ENCODE results near the gene GLIS1. TPM values are rescaled to one million over a fixed set of nuclear protein-coding genes. Genes with fewer than 3 reads are reported as not detected.

Gene GLIS1
- total RNA-seq, 4 donors from 2014 or later, result 0.16 to 0.27 TPM; not detected in 2

DNA sequence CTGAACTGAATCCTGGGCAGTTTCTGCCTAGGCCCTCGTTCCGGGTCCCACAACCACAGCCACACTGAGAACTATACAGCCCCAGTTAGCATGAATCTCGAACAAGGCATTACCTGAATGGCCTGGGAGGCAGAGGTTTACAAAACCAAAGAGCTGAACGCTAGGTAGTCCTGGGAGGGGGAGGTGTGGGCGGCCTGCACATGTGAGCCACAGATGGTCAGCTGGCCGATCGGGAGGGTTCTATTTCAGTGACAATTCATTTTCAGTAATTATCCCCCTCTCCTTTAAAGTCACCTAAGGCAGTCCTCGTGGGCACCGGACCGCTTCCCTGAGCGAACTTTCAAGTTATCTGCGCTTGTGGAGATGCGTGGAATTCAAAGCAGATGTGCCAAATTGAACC, 111.9 kb downstream of the GLIS1 start:
- no peak overlapping the region for H3K4me3 ChIP-seq
- no peak for ATAC-seq
- peaks cover 0 to 15% (median 0%) of the 10 kb centered on the region in 3 donors for H3K9me3 ChIP-seq
- WGBS, 2 donors (ENCODE audit: low coverage in 1 of 2), result 65 to 70% methylated on average over 5 to 10 of the region's 13 CpGs
- H3K27ac ChIP-seq, result no peak overlapping the region
- no peaks in the 10 kb centered on the region for H3K36me3 ChIP-seq
- TF ChIP-seq POLR2AphosphoS5 (IDR thresholded peaks at IDR 0.05) (no peak), POLR2A (IDR thresholded peaks at IDR 0.05) (no peak), EP300 (IDR thresholded peaks at IDR 0.05) (no peak)
- TF ChIP-seq, protein P1, sequence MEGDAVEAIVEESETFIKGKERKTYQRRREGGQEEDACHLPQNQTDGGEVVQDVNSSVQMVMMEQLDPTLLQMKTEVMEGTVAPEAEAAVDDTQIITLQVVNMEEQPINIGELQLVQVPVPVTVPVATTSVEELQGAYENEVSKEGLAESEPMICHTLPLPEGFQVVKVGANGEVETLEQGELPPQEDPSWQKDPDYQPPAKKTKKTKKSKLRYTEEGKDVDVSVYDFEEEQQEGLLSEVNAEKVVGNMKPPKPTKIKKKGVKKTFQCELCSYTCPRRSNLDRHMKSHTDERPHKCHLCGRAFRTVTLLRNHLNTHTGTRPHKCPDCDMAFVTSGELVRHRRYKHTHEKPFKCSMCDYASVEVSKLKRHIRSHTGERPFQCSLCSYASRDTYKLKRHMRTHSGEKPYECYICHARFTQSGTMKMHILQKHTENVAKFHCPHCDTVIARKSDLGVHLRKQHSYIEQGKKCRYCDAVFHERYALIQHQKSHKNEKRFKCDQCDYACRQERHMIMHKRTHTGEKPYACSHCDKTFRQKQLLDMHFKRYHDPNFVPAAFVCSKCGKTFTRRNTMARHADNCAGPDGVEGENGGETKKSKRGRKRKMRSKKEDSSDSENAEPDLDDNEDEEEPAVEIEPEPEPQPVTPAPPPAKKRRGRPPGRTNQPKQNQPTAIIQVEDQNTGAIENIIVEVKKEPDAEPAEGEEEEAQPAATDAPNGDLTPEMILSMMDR (IDR thresholded peaks at IDR 0.05), result no peak
- H3K27me3 ChIP-seq, result peaks cover 19% of the 10 kb centered on the region
- H3K4me1 ChIP-seq, result no peaks in the 10 kb centered on the region

DNA sequence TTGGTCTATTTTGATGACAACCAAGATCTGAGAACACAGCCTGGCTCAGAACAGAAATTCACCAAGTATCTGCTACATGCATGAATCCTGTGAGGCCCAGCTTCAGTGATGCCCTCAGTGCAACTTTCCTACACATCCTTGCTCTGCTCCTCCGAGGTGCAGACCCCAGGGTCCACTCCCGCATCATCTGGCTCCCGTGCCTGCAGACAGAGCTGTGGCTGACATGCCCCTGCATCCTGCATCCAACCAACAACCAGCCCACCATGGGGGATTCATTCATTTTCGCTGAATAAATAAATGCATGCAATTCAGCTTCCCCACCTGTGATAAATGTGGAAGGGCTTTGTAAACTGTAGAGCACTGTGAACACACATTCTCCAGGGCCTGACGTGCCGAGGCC, 112.3 kb downstream of the GLIS1 start:
- ATAC-seq, result no peak
- H3K9me3 ChIP-seq, result peaks cover 0 to 15% (median 0%) of the 10 kb centered on the region in 3 donors
- H3K27ac ChIP-seq, result no peak overlapping the region
- H3K36me3 ChIP-seq, result no peaks in the 10 kb centered on the region
- H3K4me1 ChIP-seq, result no peaks in the 10 kb centered on the region
- H3K27me3 ChIP-seq, result peaks cover 18% of the 10 kb centered on the region
- H3K4me3 ChIP-seq, result no peak overlapping the region
- TF ChIP-seq POLR2A (IDR thresholded peaks at IDR 0.05) (no peak), EP300 (IDR thresholded peaks at IDR 0.05) (no peak), POLR2AphosphoS5 (IDR thresholded peaks at IDR 0.05) (no peak)
- TF ChIP-seq, protein P1 (IDR thresholded peaks at IDR 0.05), result no peak
- 0 to 100% methylated on average over 1 to 3 of the region's 6 CpGs for WGBS, 2 donors (ENCODE audit: low coverage in 1 of 2)

DNA sequence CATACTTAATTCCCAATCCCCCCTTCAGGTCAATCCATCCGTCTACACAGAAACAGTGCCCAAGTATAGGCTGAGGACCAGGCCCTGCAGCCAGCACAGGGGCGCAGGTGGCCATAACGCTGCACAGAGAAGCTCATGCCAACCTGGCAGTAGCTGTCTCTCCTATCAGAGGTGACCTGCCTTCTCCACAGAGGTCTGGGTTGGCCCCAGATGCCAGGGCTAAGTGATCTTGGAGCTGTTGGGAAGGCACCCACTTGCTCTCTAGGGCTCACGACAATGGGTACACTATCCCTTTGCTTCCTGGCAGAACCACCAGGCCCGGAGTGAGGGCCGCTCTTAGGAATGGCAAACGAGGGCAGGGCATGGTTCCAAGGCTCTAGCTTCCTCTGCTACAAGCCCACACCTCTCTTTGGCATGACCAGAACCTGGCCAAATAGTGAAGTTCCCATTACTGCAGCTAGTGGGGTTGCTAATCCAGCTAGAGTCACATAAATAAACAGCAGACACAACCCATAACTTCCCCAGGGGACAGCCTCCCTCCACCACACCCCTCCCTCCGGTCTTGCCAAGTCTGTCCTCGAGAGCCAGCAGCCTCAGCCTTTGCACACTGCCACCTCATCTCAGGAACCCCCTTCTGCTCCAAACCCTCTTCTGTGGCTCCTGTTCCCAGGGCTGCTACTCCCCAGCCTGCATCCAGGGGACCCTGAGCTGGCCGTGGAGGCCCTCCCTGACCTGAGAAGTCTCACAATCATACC, 113.0 kb downstream of the GLIS1 start:
- H3K27me3 ChIP-seq, result peaks cover 18% of the 10 kb centered on the region
- ATAC-seq, result no peak
- H3K9me3 ChIP-seq, result peaks cover 0 to 15% (median 0%) of the 10 kb centered on the region in 3 donors
- H3K36me3 ChIP-seq, result no peaks in the 10 kb centered on the region
- H3K4me3 ChIP-seq, result no peak overlapping the region
- WGBS, 2 donors (ENCODE audit: low coverage in 1 of 2), result 71 to 74% methylated on average over 3 to 6 of the region's 10 CpGs
- TF ChIP-seq, protein P1 (IDR thresholded peaks at IDR 0.05), result no peak
- TF ChIP-seq POLR2AphosphoS5 (IDR thresholded peaks at IDR 0.05), result no peak
- TF ChIP-seq POLR2A (IDR thresholded peaks at IDR 0.05), result no peak
- TF ChIP-seq EP300 (IDR thresholded peaks at IDR 0.05), result no peak
- H3K4me1 ChIP-seq, result no peaks in the 10 kb centered on the region
- no peak overlapping the region for H3K27ac ChIP-seq

GRCh38 chr1:53625049-53625448, 113.9 kb downstream of the GLIS1 start:
- H3K9me3 ChIP-seq, result peaks cover 0 to 15% (median 0%) of the 10 kb centered on the region in 3 donors
- WGBS, 2 donors (ENCODE audit: low coverage in 1 of 2), result 56 to 85% methylated on average over 2 of the region's 2 CpGs
- TF ChIP-seq, protein P1 (IDR thresholded peaks at IDR 0.05), result no peak
- TF ChIP-seq EP300 (IDR thresholded peaks at IDR 0.05) (no peak), POLR2A (IDR thresholded peaks at IDR 0.05) (no peak), POLR2AphosphoS5 (IDR thresholded peaks at IDR 0.05) (peak; percentile 67)
- H3K36me3 ChIP-seq, result no peaks in the 10 kb centered on the region
- ATAC-seq, result peak; percentile 92
- no peak overlapping the region for H3K4me3 ChIP-seq
- no peak overlapping the region for H3K27ac ChIP-seq
- peaks cover 18% of the 10 kb centered on the region for H3K27me3 ChIP-seq
- peaks cover 0 to 6% (median 0%) of the 10 kb centered on the region in 3 donors for H3K4me1 ChIP-seq

- Histone ChIP-seq H3K27ac (no peak overlapping the region), H3K9me3 (peaks cover 0 to 15% (median 0%) of the 10 kb centered on the region in 3 donors), H3K4me1 (peaks cover 0 to 6% (median 0%) of the 10 kb centered on the region in 3 donors), H3K27me3 (peaks cover 11% of the 10 kb centered on the region), H3K36me3 (no peaks in the 10 kb centered on the region), H3K4me3 (no peak overlapping the region)
- no peak for ATAC-seq
- no peak for TF ChIP-seq POLR2A (IDR thresholded peaks at IDR 0.05)
- TF ChIP-seq EP300 (IDR thresholded peaks at IDR 0.05), result no peak
- TF ChIP-seq, protein P1 (IDR thresholded peaks at IDR 0.05), result no peak
- no peak for TF ChIP-seq POLR2AphosphoS5 (IDR thresholded peaks at IDR 0.05)
- WGBS, 2 donors (ENCODE audit: low coverage in 1 of 2), result 85 to 91% methylated on average over 5 of the region's 5 CpGs
These were observed 116.4 kb downstream of the GLIS1 start for GRCh38 chr1:53622531-53622930.
